GM12865 (cell line): ENCODE measurements around the gene HOXB6.

Experiments used
- DNase-seq: peaks from one replicate; pipeline ENCODE4 v3.0.0; 2010; ENCODE audit warnings: low read depth
- H3K4me3 ChIP-seq: 2 replicates; pipeline ENCODE4 v1.5.1; 2011; ENCODE audit warnings: mild to moderate bottlenecking, low read depth, low read length, control low read depth
- TF ChIP-seq, protein P1 (sequence below): IDR thresholded peaks from 2 replicates; pipeline ENCODE4 v1.5.1; 2011; ENCODE audit warnings: low read length, control low read depth, low read depth, inconsistent platforms; ENCODE audit not compliant: insufficient read depth; ENCODE audit errors: missing control alignments

HOXB6 gene

DNA sequence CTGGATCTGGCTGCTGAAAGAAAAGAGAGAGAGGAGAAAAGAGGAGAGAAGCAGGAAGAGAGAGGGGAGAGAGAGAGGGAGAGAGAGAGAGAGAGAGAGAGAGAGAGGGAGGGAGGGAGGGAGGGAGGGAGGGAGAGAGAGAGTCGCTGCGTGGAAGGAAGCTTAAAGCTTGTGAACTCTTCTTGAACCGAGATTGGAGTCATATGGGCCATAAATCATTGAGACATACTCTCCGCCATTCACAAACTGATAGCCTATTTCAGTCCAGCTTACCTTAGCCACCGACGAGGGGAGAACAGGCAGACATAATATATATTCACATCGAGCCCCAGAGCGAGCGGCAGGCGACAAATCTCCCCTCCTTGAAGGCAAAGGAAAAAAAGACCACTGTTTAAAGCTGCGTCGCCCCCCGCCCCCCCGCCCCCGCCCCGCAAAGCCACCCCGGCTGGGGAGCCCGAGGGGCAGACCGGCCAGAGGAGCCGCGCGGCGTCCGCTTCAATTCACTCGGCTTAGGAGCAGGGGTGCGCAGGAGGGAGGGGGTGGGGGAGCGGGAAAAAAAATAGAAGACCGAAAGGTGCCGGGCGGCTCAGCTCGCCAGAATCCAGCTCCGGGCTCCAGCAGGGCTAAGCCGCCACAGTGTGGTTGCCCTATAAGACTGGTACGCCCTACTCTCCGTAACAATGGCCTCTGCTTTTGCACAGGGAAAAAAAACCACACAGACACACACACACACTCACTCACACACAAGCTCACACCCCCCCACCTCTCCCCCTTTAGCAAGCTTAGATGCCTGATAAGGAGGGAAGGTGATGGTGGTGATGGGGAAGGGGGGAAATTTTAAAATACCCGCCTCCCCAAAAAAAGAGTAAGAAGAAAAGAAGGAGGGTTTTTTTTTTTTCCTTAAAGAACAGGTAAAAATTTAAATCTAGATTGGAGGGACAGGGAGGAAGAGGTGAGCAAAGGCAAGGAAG is 49.2 kb downstream of the HOXB6 start:
- peak; percentile 14 for DNase-seq
- no peak overlapping the region for H3K4me3 ChIP-seq
- TF ChIP-seq, protein P1, sequence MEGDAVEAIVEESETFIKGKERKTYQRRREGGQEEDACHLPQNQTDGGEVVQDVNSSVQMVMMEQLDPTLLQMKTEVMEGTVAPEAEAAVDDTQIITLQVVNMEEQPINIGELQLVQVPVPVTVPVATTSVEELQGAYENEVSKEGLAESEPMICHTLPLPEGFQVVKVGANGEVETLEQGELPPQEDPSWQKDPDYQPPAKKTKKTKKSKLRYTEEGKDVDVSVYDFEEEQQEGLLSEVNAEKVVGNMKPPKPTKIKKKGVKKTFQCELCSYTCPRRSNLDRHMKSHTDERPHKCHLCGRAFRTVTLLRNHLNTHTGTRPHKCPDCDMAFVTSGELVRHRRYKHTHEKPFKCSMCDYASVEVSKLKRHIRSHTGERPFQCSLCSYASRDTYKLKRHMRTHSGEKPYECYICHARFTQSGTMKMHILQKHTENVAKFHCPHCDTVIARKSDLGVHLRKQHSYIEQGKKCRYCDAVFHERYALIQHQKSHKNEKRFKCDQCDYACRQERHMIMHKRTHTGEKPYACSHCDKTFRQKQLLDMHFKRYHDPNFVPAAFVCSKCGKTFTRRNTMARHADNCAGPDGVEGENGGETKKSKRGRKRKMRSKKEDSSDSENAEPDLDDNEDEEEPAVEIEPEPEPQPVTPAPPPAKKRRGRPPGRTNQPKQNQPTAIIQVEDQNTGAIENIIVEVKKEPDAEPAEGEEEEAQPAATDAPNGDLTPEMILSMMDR: no peak

DNA sequence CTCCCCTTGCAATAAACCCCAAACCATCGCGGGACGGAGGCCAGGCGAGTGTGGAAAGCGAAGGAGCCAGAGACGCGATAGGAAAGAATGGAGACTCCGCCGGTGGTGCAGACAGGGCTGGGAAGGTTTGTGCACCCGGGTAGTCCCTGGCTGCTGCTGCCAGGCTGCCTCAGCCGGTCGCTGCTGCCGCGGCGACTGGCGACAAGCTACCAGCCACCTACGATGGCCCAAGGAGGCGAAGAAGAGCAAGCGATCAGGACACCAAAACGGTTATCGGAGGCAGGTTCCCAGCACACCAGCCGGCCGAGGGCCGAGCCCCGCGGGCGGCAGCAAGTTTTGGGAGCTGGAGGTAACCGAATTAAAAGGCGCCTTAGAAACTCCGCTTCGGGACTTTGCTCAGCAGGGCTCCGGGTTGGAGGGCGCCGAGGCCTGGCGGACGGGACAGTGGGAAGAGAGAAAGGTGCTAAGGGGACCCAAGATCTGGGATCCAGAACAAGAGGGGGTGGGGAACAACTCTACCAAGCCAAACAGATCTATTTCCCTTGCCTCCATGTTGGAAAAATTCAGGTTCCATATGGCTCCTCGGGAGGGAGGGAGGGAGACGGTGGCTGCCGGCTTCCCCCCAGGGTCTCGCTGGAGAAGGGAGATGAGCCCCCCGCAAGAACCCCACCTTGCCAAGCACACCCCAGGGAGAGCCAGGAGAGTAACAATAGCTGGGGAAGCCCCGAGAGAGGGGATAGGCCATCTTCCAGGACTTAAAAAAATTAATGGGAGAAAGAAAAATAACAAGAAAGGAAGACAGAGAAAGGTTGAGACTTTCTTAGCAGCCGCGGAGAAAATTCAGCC is 50.2 kb downstream of the HOXB6 start:
- no peak for DNase-seq
- TF ChIP-seq, protein P1: no peak
- H3K4me3 ChIP-seq: no peak overlapping the region

DNA sequence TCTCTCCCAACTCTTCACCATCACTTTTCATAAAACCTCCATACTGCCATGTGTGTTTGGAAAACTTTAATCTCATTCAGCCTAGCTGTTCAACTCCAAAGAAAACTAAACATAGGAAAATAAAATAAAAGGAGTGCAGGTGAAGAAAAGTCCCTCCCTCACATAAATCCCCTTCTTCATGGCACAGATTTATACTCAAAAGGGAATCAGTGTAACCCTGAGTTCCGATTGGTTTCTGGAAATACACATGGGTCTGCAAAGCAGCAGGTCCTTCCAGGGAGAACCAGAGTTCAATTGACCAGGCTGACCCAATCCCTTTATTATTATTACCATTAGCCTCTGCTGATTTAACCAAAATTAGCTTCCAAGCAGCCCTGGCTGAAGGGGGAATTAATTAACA is 51.0 kb downstream of the HOXB6 start:
- no peak for DNase-seq
- no peak overlapping the region for H3K4me3 ChIP-seq

DNA sequence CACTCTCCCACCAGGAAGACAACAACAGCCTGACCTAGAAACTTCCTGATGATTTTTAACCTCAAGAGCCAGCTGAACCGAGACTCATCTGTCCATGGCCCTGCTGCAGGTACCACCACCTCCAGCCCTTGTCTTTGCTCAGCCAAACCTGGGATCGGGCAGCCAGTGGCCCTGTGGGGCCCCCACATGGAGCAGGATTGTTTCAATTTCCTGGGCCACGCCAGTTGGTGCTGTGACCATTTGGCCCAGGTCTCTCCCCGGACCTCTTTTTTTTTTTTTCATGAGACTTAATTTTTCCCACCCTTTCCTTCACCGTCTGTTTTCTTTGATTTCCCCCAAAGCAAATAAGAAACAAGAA is 51.6 kb downstream of the HOXB6 start:
- TF ChIP-seq, protein P1: no peak
- no peak for DNase-seq
- no peak overlapping the region for H3K4me3 ChIP-seq

More for the DNA sequence above, 51.0 kb downstream of the HOXB6 start:
- TF ChIP-seq, protein P1: no peak

DNA sequence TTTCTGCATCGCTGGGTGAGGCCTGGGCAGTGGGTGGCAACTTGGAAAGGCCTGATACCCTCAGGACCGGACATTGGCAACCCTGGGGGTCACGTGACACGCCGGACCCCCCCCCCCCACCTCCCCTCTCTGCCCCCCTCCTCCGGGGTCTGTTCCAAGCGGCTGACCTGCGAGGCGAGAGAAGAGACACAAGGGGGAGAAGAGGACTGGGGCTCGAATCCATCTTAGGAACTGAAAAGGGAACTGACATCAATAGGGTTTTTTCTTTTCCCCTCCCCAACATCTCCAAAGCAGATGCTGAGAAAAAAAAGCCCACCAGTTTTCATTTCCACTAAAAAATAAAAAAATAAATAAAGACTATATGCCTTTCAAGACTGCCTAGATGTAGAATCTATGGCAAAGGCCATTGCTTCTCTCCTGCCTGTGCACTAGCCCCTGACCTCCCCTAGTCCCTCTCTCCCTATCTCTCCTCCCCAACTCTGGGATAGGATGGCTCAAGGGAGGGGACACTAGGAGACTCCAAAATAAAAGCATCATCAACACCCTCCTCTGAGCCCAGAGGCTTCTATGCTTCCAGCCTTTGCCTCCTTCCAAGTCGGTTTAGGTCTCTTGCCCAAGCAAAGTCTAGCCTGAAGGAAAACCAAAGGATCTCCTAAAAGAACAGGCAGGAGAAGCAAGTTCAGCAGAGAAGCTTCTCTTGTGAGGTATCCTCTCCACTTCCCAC is 52.2 kb downstream of the HOXB6 start:
- DNase-seq: no peak

More for the DNA sequence above, 52.2 kb downstream of the HOXB6 start:
- TF ChIP-seq, protein P1: no peak
- no peak overlapping the region for H3K4me3 ChIP-seq
